ENCODE measurements around the gene ANKRD12.

ANKRD12 gene

DNA sequence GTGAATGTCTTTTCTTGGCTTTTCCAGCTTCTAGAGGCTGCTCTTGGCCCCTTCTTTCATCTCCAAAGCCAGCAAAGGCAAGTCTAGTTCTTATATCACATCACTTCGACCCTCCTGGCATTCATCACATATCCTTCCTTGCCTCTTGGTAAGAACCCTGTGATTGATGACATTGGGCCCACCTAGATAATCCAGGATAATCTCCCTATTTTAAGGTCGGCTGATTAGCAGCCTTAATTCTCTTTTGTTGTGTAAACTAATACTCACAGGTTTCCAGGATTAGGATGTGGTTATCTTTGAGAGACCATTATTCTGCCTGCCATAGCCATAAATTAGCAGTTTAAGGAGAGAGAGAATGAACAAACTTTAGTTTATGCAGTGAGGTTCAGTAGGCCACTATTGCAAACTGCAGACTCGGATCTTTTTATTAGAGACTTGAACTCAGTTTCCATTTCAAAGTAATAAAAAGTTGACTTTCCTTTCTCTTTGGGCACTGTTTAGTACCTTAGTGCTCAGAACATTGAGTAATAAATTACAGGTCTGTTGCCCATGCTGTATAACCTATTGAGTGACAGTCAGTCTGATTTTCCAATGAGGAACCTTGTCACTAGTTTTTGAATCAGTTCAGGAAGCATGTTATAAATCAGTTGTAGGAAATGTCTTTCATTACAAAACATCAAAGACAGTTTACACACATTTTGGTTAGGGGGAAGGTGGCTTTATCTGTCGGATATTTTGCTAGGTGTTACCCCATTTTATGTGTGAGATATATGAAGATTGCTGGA, 29.6 kb upstream of the ANKRD12 start:
- no peak for DNase-seq (ENCODE audit: low read depth)

DNA sequence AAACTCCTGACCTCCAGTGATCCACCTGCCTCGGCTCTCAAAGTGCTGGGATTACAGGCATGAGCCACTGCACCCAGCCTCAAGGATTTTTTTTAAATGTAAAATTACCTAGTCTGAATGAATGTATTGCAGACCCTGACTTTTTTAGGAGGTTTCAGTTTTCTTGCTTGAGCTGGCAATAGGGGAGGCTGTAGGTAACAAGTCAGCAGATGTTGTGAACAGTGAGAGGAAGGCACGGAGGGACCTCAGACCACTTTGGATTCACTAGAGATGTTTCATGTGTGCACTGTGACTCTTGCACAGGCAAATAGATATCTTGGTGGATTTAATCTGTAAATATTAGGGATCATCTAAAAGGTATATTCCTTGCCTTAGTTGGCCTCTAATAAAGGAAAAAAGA, 27.7 kb upstream of the ANKRD12 start:
- no peak for DNase-seq (ENCODE audit: low read depth)

DNA sequence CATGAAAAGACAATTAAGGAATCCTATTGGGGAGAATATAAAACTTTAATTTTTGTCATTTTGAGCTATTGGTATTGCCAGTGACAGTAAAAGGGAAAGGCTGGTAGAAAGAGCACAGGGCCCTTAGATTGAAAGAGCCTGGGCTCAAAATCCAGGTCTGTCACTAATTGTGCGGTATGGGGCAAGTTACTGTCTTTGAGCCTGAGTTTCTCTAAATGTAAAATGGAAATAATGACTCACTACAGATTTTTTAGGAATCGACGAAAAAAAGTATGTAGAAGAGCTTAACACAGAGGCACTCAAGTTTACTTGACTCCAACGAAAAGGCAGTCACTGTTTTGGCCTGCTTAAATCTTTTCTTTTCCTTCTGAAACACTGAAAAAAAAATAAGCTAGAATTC, 27.1 kb upstream of the ANKRD12 start:
- no peak for DNase-seq (ENCODE audit: low read depth)

DNA sequence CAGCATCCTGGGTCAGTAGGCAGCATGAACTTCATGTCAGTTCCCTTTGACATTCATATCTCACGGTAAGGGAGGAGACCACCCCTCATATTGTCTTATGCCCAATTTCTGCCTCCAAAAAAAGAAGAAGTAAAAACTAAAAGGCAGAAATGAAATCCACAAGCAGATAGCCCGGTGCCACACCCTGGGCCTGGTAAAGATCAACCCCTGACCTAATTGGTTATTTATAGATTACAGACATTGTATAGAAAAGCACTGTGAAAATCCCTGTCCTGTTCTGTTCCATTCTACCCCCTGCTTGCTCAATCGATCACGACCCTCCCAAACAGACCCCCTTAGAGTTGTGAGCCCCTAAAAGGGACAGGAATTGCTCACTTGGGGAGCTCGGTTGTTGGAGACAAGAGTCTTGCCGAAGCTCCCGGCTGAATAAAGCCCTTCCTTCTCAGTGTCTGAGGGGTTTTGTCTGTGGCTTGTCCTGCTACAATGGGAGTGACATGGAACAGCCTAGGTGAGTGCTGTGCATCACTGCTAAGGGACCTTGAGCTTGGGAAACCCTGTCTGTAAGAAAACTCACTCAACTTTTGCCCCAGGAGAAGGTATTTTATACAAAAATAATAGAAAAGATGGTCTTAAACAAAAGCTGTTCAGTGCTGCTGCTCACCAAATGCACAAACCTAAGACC, 23.0 kb upstream of the ANKRD12 start:
- no peak for DNase-seq (ENCODE audit: low read depth)

DNA sequence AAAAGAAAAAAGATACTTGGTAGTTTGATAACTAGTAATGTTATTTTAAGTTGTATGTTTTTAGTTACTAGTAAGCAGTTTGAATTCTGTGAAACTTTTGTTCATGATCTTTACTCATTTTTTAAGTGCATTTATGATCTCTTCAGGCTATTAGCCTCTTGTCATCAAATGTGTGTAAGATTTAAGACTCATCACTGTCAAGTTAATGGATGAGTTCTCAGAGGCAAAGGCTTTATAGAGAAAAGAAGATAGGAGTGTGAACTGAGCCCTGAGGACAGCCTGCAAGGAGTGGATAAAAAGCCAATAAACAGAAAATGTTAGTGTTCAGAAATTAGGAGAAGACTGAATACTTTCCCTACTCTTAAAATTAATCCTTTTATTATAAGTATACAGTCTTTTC, 20.6 kb upstream of the ANKRD12 start:
- no peak for DNase-seq (ENCODE audit: low read depth)

DNA sequence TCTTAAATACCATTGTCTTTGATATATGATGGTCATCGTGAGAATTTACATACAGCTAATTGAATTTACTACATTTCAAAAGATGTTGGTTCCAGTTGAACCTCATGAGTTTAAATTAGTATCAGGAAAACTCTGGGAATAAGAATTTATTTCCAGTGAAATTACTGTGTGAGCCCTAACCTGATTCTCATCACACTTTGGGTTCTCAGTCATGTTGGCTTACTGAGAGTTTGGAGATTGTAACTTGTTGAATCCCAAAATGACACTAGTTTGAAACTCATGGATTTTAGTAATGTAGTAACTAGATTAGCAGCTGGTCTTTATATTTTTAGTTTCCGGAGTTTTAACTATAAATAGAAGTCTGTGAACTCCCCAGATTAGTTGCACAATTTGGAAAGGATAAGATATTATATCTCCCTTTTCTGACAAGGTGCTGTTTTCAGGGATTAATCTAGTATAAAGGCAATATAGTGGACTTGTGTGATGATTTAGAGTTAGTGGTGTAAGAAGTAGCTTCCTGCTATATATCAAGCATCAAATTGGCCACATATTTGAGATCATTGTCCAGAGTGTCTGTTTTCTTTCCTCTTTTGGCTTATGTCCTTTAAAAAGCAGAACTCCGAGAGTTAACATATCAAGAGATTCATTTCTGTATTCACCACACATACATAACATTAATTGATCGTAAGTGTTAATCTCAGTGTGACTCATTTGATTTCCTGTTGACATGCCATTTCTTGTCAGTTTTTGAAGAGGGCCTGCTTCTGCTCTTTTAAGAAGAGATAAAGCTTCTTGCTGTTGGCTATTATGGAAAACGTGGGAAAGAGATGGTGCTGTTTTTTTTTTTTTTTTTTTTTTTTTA, 18.4 kb upstream of the ANKRD12 start:
- no peak for DNase-seq (ENCODE audit: low read depth)

DNA sequence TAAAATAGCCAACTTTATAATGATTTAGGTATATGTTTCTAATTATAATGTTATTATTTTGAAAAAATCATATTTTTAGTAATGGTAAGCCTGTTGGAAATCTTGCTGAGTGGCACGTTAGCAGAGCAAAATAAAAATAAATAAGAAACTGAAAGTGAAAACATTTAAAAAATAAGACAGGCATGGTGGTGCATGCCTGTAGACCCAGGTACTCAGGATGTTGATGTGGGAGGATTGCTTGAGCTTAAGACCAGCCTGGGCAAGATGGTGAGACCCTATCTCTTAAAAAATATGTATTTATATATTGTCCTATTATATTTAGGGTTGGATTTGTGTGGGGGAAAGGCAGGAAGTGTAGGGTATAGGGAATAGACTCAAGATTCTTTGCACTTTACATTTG, 15.8 kb upstream of the ANKRD12 start:
- no peak for DNase-seq (ENCODE audit: low read depth)

DNA sequence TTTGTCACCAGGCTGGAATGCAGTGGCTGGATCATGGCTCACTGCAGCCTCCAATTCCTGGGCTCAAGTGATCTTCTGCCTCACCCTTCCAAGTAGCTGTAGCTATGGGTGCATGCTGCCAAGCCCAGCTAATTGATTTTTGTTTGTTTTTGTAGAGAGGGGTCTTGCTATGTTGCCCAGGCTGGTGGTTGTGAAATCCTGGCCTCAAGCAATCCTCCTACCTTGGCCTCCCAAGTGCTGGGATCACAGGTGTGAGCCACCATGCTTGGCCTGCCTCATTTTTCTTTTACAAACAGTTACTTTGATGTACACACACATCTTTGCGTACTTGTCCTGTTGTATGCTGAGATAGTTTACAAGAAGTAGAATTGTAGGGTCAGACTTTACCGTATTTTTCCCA, 13.1 kb upstream of the ANKRD12 start:
- no peak for DNase-seq (ENCODE audit: low read depth)

DNA sequence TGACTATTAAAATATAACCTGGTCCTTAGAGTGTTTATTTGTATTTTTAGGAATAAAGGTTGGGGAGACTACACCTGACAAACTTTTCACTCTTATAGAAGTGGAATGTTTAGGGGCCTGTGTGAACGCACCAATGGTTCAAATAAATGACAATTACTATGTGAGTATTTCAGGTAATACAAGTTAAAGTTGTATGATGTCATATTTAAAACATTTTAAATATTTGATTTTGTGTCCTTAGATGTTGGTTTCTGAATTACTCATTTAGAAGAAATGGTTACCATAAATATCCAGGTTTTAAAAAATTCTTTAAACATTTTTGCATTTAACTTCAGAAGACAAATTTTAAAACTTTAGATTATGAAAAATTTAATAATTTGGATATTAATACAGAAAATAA, 11.8 kb upstream of the ANKRD12 start:
- no peak for DNase-seq (ENCODE audit: low read depth)

DNA sequence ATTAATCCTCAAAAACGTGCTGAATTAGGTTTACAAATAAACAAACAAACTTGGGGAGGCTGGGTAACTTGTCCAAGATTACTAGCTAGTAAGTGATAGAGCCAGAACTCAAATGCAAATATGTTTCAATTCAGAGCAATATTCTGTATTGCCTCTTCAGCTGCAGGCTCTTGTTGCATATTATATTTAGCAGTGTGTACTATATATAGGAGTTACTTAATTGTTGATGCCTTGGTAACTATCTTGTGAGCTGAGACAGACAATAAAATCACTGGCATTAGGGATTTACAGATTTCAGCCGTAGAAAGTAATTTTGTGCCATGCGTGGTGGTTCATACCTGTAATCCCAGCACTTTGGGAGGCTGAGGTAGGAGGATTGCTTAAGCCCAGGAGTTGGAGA, 10.2 kb upstream of the ANKRD12 start:
- DNase-seq (ENCODE audit: low read depth): no peak

DNA sequence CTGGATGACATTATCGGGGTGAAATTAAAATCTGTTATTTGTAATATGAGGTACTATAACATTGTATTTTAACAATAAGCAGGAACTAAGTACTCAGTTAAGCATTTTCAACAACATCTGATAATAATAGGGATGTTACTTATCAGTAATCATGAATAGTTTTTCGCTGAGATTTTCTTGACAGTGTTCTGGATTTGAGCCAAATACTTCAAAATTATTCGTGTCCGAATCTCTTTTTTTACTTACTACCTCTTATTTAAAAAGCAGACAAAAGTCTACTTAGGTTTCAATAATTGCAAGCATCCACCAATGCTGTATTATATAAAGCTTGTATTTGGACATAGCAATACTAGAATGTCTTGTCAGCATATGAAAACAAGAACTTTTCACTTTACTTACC, 6.4 kb upstream of the ANKRD12 start:
- no peak for DNase-seq (ENCODE audit: low read depth)

DNA sequence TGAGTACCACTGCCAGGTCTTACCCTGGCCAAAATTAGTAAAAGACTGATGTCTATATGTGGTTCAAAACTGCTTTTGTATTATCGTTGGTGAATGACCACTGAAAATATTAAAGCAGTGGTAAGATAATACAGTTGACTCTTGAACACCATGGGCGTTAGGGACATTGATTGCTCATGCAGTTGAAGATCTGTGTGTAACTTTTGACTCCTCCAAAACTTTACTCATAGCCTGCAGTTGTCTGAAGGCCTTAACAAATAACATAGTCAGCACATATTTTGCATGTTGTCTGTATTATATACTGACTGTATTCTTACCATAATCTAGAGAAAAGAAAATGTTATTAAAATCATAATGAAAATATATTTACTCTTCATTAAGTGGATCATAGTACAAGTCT, 5.8 kb upstream of the ANKRD12 start:
- DNase-seq (ENCODE audit: low read depth): no peak

DNA sequence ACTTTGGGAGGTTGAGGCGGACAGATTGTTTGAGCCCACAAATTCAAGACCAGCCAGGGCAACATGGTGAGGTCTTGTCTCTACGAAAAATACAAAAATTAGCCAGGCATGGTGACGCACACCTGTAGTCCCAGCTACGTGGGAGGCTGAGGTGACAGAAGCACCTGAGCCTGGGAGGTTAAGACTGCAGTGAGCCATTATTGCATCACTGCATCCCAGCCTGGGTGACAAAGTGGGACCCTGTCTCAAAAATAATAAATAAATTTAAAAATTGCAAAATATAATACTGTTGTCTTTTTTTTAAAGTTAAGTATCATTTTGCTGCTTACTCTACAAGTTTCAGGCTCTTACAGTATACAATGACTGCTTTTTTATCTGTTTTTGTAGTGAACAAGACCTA, 4.0 kb upstream of the ANKRD12 start:
- no peak for DNase-seq (ENCODE audit: low read depth)

DNA sequence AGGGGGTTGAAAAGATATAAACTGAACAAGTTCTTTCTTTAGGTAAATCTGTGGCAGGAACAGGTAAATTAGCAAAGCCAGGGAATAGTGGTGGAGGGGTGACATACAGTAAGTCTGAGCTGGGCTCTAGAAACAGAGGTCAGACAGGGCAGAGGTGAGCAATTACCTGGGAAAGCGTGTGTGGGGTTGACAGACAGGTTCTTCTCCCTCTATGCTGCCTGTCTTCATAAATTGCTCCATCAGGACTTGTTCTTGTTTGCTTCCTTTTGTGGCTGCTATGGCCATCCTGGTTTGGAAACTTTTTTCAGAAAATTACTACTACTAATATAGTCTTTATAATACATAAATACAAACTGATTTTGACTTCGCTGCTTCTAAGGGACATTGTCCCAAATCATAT, 3.4 kb upstream of the ANKRD12 start:
- DNase-seq (ENCODE audit: low read depth): no peak

DNA sequence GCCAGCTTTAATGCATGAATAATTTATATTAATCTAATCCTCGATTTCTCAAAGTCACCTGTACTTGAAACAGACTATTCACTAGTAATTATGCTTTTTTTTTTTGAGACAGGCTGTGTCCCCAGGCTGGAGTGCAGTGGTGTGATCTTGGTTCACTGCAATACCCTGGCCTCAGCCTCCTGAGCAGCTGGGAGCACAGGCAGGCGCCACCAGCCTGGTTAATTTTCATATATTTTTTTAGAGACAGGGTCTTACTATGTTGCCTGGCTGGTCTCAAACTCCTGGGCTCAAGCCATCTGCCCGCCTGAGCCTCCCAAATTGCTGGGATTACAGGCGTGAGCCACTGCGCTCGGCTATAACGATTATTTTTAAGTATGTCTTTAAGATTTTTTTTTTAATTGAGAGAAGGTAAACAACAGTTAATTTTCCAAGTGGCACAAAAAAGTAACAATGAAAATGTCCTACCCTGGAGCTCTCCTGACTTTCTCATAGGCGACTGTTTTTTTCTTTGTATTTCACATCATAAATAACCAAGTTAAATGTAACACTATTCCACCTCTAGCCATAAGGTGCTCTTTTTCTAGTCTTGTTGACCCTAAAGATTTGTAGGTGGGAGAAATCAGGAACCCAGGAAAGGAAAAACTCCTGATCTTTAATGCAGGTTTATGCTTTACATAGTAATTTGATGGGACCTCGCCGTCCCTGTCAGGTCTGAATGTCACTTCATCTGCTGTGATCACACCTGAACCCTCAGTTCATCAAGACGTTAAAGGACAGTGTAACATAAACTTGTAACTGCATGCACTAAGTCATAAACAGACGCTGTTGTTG, 1.3 kb upstream of the ANKRD12 start:
- no peak for DNase-seq (ENCODE audit: low read depth)

DNA sequence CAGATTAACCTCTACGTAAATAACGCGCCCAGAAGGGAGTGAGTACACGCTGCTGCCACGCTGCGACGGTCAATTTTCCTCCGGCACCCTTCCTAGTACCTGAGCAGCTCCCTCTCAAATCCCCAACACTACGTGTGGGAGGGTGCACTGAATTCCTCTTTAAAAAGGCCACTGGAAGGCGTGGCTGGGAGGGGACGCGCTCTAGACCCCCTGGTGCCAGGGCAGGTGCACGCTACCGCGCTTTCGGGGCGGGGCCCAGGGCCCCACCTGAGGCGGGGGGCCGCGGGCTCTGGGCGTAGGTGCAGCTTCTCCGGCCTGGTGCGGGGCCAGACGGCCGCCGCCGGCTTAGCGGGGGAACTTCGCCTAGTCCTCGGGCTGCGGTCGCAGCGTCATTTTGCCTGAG, 668 bp upstream of the ANKRD12 start:
- peak; percentile 48 for DNase-seq (ENCODE audit: low read depth)

DNA sequence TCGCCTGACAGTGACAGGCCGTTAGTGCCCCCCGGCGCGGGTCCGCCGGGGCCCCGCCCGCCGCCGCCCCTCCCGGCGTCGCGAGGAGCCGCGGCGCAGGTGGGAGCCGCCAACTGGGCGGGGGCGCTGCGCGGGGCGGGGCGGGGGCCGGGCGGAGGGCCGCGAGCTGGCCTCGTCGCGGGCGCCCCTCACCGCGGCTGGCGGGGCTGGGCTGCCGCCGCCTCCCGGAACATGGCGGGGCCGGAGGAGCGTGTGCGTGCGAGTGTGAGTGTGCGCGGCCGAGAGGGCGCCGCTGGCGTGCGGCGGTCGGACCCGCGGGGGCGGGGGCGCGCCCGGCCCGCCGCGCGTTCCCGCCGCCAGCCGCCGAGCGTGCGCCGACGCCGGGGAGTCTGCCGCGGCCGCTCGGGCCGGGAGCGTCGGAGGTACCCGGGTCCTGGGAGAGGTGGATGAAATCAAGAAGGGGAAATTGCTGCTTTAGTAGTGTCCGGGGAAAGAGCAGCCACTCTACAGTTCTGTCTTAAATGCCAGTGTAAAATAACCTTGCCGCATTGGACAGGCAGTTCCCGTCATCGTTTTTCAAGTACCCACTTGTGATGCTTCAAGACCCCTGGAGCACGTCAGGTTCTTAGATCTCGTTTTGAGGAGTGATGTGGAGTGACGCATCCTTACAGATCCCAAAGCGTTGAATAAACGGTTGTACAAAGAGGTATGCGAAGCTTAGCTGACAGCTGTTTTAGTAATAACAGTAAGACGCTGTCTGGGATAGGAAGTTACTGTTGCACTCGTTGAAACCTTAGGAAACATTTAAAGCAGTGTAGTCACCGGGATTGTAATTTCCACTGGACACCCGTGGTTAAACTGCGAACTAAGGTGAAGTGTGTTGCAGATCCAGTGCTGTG, 836 bp downstream of the ANKRD12 start:
- peak; percentile 54 for DNase-seq (ENCODE audit: low read depth)

DNA sequence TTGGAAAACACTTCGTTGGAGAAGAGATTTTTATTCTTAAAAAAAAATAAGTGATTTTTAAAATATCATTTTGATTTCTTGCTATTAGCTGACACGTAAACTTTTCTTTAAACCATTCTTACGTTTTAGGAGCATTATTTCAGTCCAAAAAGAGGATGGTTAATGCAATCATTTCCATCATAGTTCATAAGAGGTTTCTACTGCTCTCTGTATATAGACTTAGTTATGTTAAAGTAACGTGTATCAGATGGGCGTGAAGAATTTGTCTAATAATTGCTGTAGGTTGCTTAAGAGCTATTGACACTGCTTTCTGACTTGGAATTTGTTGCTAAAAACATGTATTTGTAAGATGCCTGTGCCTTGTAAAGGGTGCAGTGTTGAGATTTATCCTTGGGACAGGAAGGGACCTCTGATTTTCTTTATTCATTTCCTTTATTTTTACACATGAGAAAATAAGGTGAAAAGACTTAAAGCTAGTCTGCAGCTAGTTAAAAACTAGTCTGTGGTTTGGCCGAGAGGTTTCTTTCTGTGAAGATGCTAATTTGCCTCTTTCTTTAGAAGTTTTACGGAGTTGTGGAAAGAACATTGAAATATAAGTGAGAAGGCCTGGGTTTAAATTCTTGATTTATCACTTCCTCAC, 2.9 kb downstream of the ANKRD12 start:
- DNase-seq (ENCODE audit: low read depth): no peak

DNA sequence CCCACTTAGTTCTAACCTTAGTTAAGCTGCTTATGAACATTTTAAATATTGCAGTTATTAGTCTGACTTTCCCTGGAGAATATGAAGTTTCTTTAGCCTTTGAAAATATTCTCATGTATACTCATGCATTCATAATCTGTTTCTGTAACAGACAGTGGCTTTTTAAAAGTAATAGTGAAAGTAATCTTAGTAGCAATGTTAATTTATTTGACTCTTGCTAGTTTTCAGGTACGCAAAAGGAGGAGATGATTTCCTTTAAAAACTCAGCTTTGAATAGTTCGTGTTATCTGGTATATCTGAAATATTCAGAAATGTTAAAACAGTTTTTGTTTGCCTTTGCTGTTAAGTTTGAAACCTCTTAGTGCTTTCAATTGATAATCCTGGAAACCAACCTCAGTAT, 3.8 kb downstream of the ANKRD12 start:
- DNase-seq (ENCODE audit: low read depth): no peak

DNA sequence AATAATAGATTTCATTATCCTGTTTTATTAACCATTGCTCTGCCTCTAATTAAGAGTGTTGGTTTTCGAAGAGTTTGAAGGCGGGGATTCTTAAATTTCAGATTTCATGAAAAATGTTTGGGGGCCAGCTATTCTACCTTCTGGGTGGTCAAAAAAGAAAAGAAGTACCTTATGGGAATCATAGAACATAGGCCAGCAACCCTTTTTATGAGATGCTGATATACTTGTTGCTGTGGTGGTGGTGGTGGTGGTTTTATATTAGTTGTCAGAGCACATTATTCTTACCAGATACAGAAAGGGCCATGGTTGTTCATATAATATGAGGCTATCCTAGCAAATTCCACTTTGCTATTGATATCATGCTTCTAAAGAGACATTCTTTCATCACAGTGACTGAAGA, 4.4 kb downstream of the ANKRD12 start:
- DNase-seq (ENCODE audit: low read depth): no peak
